EL (cell line): ENCODE measurements around the gene DNAJC17.
A peak's percentile ranks its signal among the peaks of the same experiment; 100 is the strongest.

ENCODE experiments used
- DNase-seq: peaks from one replicate; pipeline ENCODE4 v3.0.0-alpha.2; 2016

DNAJC17 gene

GRCh38 chr15:40764629-40765103 lies 42.6 kb downstream of the DNAJC17 start:
- DNase-seq = no peak

- peak; percentile 73 for DNase-seq
Measured at GRCh38 chr15:40763801-40764628, 43.3 kb downstream of the DNAJC17 start, which contains the start of gene GCHFR. TSS of gene GCHFR (plus strand) at chr15:40764068. CDS start at chr15:40764181, 113 bp downstream.

DNA sequence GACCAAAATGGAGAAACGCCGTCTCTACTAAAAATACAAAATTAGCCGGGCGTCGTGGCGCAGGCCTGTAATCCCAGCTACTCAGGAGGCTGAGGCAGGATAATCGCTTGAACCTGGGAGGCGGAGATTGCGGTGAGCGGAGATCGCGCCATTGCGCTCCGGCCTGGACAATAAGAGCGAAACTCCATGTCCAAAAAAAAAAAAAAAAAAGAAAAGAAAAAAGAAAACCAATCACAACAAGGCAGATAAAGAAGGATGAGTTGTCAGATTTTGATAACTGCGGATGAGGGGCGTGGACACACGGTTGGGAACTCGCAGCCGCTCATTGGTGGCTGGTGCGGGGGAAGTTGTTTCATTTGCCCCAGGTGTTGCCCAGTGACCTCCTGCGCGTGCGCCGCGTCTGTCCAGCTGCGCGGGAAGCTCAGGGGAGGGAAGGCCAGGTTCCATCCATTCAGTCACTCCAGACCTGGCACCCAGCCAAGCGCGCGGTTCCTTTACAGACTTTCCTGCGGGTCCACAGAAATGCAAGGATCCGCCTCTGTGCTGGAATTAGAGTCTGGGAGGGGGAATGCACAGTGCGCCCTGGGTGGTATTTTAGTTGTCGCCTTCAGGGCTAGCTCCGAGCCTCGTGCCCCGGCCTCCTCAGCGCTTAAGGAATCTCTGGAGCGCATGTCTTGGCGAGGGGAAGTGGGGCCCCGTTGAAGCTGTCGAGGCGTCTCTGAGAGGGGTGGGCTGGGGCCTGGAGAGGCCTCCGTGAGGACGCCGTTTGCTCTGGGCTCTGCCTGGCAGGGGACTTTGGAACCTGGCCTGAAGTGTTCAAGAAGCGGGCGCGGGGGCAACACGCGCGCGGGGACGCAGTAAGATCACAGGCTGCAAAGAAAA lies 44.1 kb downstream of the DNAJC17 start:
- peak; percentile 59 for DNase-seq

- DNase-seq = no peak
Measured at GRCh38 chr15:40759961-40760360, 47.3 kb downstream of the DNAJC17 start.

GRCh38 chr15:40756938-40757337 lies 50.3 kb downstream of the DNAJC17 start:
- no peak for DNase-seq

GRCh38 chr15:40755812-40756208 lies 51.5 kb downstream of the DNAJC17 start:
- no peak for DNase-seq

GRCh38 chr15:40754883-40755811 lies 52.1 kb downstream of the DNAJC17 start, which contains the start of gene RMDN3:
TSS of gene RMDN3 (minus strand) at chr15:40755254. CDS start at chr15:40754783, 471 bp downstream.
- DNase-seq = peak; percentile 95

DNA sequence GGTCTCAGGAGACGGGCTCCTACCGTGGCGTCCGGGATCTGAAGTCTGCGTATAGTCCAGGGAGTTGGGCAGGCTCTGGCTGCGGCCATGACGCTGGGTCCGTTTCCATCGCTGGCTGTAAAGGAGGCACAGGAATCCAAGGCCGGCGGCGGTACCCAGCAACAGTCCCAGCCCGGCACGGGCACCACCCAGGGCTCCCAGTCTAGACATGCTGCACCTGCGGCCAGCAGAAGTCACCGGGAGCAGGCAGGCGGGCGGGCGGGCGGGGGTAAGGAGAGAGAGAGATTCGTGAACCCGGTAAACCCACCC lies 52.7 kb downstream of the DNAJC17 start:
- no peak for DNase-seq

DNA sequence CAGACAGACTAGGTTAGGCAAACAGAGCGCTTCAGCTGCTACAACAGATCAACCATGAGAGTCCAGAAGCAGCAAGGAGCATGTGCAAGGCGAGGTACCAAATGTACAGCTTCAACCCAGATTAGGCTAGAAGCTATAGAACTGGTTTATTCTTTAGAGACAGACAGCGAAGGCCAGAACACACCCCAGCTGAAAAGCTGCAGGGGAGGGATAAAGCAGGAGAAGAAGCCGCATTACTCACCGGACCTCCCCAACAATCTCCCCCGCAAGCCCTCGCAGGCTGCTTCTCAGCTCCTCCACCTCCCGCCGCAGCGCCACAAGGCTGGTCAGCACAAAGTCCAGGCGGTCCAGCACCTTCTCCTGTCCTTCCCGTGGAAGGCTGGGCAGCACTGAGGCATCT lies 55.5 kb downstream of the DNAJC17 start:
- no peak for DNase-seq

GRCh38 chr15:40750885-40751284 lies 56.4 kb downstream of the DNAJC17 start:
- DNase-seq = no peak

DNA sequence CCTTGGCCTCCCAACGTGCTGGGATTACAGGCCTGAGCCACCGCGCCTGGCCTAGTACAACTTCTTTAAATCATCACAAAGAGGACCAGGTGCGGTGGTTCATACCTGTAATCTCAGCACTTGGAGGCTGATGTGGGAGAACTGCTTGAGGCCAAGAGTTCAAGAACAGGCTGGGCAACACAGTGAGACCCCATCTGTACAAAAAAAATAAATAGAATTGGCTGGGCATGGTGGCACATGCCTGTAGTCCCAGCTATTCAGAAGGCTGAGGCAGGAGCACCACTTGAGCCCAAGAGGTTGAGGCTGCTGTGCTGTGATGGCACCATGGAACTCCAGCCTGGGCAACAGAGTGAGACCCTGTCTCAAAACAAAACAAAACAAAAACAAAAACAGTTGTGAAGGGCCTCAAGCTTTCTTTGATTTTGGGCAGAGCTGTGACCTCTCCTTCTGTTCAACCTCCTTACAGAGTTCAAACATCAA lies 58.1 kb downstream of the DNAJC17 start:
- no peak for DNase-seq

- no peak for DNase-seq
Measured at GRCh38 chr15:40747685-40748631, 59.3 kb downstream of the DNAJC17 start.

DNA sequence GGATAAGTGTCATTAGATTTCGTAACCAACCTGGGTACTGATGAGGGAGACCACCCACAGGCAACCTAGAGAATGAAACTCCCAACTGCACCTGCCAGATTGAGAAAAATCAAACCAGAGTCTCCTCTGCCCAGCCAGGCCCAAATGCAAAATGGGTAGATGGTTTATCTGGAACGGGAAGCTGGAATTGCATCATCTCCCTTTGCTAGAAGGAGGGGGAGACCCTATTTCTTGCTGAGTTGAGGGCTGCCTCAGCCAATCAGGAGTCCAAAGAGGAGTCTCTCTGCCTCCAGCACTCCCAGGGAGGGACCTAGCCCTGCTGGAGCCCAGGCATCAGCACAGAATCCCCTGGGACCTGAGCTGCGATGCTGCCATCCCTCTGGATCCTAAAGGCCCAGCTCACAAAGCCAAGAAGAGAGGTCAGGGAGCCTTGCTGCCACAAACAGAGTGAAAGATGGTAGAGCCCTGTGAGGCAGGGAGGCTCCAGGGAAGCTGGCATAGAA lies 60.3 kb downstream of the DNAJC17 start:
- peak; percentile 65 for DNase-seq

- no peak for DNase-seq
Measured at GRCh38 chr15:40744815-40745152, 62.5 kb downstream of the DNAJC17 start.

GRCh38 chr15:40743921-40744814 lies 63.1 kb downstream of the DNAJC17 start:
- peak; percentile 84 for DNase-seq

GRCh38 chr15:40743485-40743901 lies 63.8 kb downstream of the DNAJC17 start:
- DNase-seq = no peak

DNA sequence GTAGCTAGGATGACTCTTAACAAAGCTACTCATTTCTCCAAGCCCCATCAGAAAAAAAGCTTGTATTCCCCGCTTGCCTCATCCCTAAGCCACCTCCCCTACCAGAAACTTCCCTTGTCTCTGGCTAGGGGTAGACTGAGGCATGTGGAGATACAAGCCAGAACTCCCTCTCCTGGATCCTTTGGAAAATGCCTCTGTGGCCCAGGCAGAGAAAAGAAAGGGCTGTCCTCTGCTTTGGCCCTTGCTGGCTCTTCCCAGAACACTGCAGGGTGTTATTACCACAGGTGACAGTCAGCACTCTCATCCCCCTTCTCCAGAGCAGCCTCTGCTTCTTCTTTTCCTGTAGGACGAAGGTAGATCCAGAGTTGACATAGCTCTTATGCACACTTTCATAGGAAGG lies 67.4 kb downstream of the DNAJC17 start:
- no peak for DNase-seq

DNA sequence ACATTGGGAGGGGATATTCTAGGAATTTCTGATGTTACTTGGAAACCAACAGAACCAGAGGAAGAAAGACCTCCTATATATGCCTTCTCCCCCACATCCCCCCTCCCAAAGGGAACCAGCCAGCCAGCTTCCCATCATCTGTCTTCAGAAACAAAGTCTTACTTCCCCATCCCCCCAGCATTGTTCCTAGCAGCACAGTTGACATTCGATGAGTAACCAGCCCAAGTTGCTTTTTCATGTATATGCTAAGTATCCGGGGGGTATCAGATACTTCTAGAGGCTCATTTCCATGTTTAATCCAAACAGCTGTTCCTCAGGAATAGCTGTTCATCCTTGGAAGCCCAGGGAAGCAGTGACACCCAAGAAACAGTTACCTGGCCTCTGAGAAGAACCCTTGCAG lies 68.2 kb downstream of the DNAJC17 start:
- no peak for DNase-seq

- DNase-seq = no peak
Measured at GRCh38 chr15:40737048-40737447, 70.2 kb downstream of the DNAJC17 start.

DNA sequence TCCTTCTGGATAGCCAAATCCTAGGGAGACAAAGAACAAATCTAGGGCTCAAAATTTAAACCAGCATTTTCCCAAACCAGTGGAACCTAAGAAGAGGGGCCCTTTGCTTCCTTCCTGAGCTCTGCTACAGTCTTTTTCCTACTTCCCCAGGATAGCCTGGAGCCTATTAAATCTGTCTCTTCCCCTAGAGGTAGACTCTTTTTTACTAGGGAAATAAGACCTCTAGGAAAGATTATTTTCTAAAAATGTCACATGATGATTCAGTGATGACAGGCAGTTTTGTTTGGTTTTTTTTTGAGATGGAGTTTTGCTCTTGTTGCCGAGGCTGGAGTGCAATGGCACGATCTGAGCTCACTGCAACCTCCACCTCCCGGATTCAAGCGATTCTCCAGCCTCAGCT lies 70.7 kb downstream of the DNAJC17 start:
- DNase-seq = no peak
